Ovary (tissue), 9 donors: ENCODE measurements around the gene ME3. TPM values are rescaled to one million over a fixed set of nuclear protein-coding genes. Genes with fewer than 3 reads are reported as not detected.

Experiments used
- DNase-seq, 5 donors: peaks; one replicate each; pipeline ENCODE4 v3.0.0-alpha.2; 2019 to 2020
- H3K27ac ChIP-seq, 2 donors: fragments of 200-600 bp; one replicate each; pipeline versions ENCODE4 v1.5.1 to v1.8.0; 2019 to 2022
- H3K27me3 ChIP-seq: fragments of 200-600 bp; one replicate; pipeline ENCODE4 v1.8.0; 2022
- H3K36me3 ChIP-seq: fragments of 200-600 bp; sonication (generic); one replicate; pipeline ENCODE4 v1.5.1; 2019
- H3K4me1 ChIP-seq: one replicate; pipeline ENCODE4 v1.8.1; 2013; ENCODE audit warnings: mild to moderate bottlenecking, moderate library complexity; ENCODE audit not compliant: insufficient read depth
- H3K4me3 ChIP-seq: fragments of 200-600 bp; sonication (generic); one replicate; pipeline ENCODE4 v1.5.1; 2017
- H3K9me3 ChIP-seq, 2 donors: fragments of 200-600 bp in 1 of 2; sonication (generic) in 1 of 2; one replicate each; pipeline versions ENCODE4 v1.5.1 to v1.8.1; 2013 to 2019; ENCODE audit warnings: mild to moderate bottlenecking in 1 of 2, moderate library complexity in 1 of 2
- EP300 ChIP-seq: sonication (generic); formaldehyde crosslinking; IDR thresholded peaks from one replicate; pipeline ENCODE4 v1.6.1; 2017; ENCODE audit warnings: antibody characterized with exemption
- POLR2A ChIP-seq: fragments of 450-650 bp; IDR thresholded peaks from one replicate; pipeline ENCODE4 v1.6.1; 2017; ENCODE audit warnings: antibody characterized with exemption, mild to moderate bottlenecking, moderate library complexity
- WGBS, 3 donors: extraction: QIAGEN DNeasy Blood & Tissue Kit in 1 of 3; methylation state at CpG; one replicate each; pipeline versions ENCODE4 v1.1.5 to v1.1.7; 2013 to 2017; 5-methylcytosine and 5-hydroxymethylcytosine counted together
- intact Hi-C, 4 donors: fragments of 100-400 bp; cut with DNase I; formaldehyde crosslinking; loops; one replicate each; pipeline versions ENCODE4 v1.11.0 to v1.15.1; 2022 to 2023
- polyA plus RNA-seq, 2 donors: library from polyadenylated mRNA; stranded (reverse); fragments of 200-250 nt in 1 of 2; fragments of 350-450 nt in 1 of 2; fragmentation: Illumina TruSeq in 1 of 2; extraction: RNeasy Lipid Tissue Mini Kit (QIAGEN cat#74804) in 1 of 2; gene quantifications; one replicate each; pipeline ENCODE4 v1.2.3, GENCODE V29; 2013 to 2014
- total RNA-seq, 7 donors: library from RNA; depleted of rRNA in 2 of 7; stranded (reverse); fragments of >200 nt in 2 of 7; fragmentation: NEBNext Ultra II Directional in 3 of 7; extraction: Animal tissue kit (Norgen Biotek cat#: 25700) in 3 of 7; gene quantifications; one replicate each; pipeline versions ENCODE4 v1.1.0 to v1.2.4, GENCODE V29; 2016 to 2023
- TF ChIP-seq, protein P1 (sequence below), 3 donors: fragments of 450-650 bp in 2 of 3; fragments of 200-600 bp in 1 of 3; IDR thresholded peaks; one replicate each; pipeline versions ENCODE4 v1.5.1 to v1.8.0; 2016 to 2022; ENCODE audit warnings: antibody characterized with exemption in 3 of 3, mild to moderate bottlenecking in 1 of 3
- donor health status: DM: no; HTN: no; CAD: no; lungs with moderate emphysema.
- donor health status: DM: no; HTN: no; CAD: no.
- donor health status: Bipolar disorder and iron deficiency.
- donor health status: DM: yes; HTN: yes; CAD: no.
- donor health status: DM: no; HTN: no; CAD: no.
- donor health status: DM: yes; HTN: yes; CAD: no.

The ME3 gene
- total and polyA plus RNA-seq, 9 donors = 25.2 to 48.6 (median 43.1) TPM

- 96 to 99% (median 98%) methylated on average over 1 of the region's 1 CpG for WGBS, 3 donors
- Histone ChIP-seq H3K36me3 (no peaks in the 10 kb centered on the region), H3K27me3 (no peaks in the 10 kb centered on the region), H3K4me3 (no peak overlapping the region), H3K9me3 (no peaks in the 10 kb centered on the region), H3K27ac (no peak overlapping the region), H3K4me1 (peaks cover 8% of the 10 kb centered on the region)
- TF ChIP-seq, protein P1, sequence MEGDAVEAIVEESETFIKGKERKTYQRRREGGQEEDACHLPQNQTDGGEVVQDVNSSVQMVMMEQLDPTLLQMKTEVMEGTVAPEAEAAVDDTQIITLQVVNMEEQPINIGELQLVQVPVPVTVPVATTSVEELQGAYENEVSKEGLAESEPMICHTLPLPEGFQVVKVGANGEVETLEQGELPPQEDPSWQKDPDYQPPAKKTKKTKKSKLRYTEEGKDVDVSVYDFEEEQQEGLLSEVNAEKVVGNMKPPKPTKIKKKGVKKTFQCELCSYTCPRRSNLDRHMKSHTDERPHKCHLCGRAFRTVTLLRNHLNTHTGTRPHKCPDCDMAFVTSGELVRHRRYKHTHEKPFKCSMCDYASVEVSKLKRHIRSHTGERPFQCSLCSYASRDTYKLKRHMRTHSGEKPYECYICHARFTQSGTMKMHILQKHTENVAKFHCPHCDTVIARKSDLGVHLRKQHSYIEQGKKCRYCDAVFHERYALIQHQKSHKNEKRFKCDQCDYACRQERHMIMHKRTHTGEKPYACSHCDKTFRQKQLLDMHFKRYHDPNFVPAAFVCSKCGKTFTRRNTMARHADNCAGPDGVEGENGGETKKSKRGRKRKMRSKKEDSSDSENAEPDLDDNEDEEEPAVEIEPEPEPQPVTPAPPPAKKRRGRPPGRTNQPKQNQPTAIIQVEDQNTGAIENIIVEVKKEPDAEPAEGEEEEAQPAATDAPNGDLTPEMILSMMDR (IDR thresholded peaks at IDR 0.05) = no peak
- TF ChIP-seq POLR2A (no peak), EP300 (no peak)
- intact Hi-C loops = no loop called here
- no peak for DNase-seq
These were observed 204.2 kb downstream of the ME3 start for GRCh38 chr11:86468169-86468568.

DNA sequence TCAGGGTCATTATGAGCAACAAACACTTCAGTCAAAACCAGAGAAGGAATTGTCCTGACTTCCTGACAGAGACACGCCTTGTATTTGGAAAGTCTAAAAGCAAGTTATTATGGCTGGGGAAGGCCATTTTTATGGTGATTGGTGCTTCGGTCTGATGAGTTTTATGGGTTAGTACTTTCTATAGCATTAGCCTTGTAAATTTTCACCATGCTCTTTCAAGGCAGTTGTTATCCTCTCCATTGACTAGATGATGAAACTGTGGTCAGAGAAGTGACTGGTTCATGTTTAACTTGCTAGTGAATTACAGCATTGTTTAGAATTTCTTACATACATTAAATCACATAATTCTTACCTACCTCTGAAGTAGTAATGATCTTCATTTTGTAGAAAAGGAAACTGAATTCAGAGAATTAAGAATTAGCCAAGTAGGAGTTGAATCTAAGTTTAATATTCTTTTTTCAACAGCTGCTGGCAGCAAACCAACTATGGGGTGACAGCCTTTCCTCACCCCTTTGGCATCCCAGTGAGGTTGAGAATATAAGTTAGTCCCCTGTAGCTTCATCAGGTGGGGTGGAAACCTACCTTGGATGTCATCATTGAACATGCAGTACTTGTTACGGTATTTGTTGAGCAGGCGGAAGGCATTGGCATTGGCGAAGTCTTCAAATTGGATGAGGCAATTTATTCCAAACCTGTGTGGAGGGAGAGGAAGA, 207.8 kb downstream of the ME3 start:
- no peaks in the 10 kb centered on the region for H3K27me3 ChIP-seq
- intact Hi-C loops = no loop called here
- DNase-seq = no peak
- WGBS, 3 donors = 95 to 100% (median 96%) methylated on average over 5 of the region's 5 CpGs
- H3K4me1 ChIP-seq = peaks cover 13% of the 10 kb centered on the region
- H3K9me3 ChIP-seq = no peaks in the 10 kb centered on the region
- H3K27ac ChIP-seq = no peak overlapping the region
- H3K4me3 ChIP-seq = no peak overlapping the region
- no peak for TF ChIP-seq EP300
- TF ChIP-seq, protein P1 (IDR thresholded peaks at IDR 0.05) = no peak
- TF ChIP-seq POLR2A = no peak
- H3K36me3 ChIP-seq = no peaks in the 10 kb centered on the region

GRCh38 chr11:86463955-86464354, 208.5 kb downstream of the ME3 start:
- Histone ChIP-seq H3K9me3 (no peaks in the 10 kb centered on the region), H3K4me3 (no peak overlapping the region), H3K27ac (no peak overlapping the region), H3K27me3 (no peaks in the 10 kb centered on the region), H3K4me1 (peaks cover 10% of the 10 kb centered on the region), H3K36me3 (no peaks in the 10 kb centered on the region)
- TF ChIP-seq POLR2A (no peak), EP300 (no peak)
- TF ChIP-seq, protein P1 (IDR thresholded peaks at IDR 0.05) = no peak
- DNase-seq = no peak
- 92 to 96% (median 96%) methylated on average over 5 of the region's 5 CpGs for WGBS, 3 donors
- intact Hi-C loops = no loop called here

- Histone ChIP-seq H3K27ac (no peak overlapping the region), H3K4me1 (peaks cover 10% of the 10 kb centered on the region), H3K36me3 (no peaks in the 10 kb centered on the region), H3K27me3 (no peaks in the 10 kb centered on the region), H3K4me3 (no peak overlapping the region), H3K9me3 (no peaks in the 10 kb centered on the region)
- intact Hi-C loops = no loop called here
- WGBS, 3 donors = 80 to 91% (median 81%) methylated on average over 7 of the region's 7 CpGs
- TF ChIP-seq POLR2A = no peak
- TF ChIP-seq, protein P1 (IDR thresholded peaks at IDR 0.05) = no peak
- no peak for TF ChIP-seq EP300
- DNase-seq = no peak
These were observed 209.3 kb downstream of the ME3 start for GRCh38 chr11:86463120-86463519.
